ENCODE results near the gene FBXO21.

The FBXO21 gene

GRCh38 chr12:117120787-117121186 is 69.5 kb downstream of the FBXO21 start:
- no peaks in the 10 kb centered on the region for H3F3A ChIP-seq (ENCODE audit: control insufficient read depth, insufficient read depth)
- no peak overlapping the region for H3K4me2 ChIP-seq (ENCODE audit: low read length)
- no peaks in the 10 kb centered on the region for H3K79me2 ChIP-seq (ENCODE audit: control insufficient read depth, low read length)
- H3K27me3 ChIP-seq (ENCODE audit: control insufficient read depth, low read length) = no peaks in the 10 kb centered on the region
- no peaks in the 10 kb centered on the region for H3K9me2 ChIP-seq (replicated peaks; ENCODE audit: control insufficient read depth, low read length)
- H3K27ac ChIP-seq (ENCODE audit: low read depth, low read length) = no peak overlapping the region
- H3K4me1 ChIP-seq (ENCODE audit: control insufficient read depth, low read length) = no peaks in the 10 kb centered on the region
- TF ChIP-seq CTCF (IDR thresholded peaks at IDR 0.05; ENCODE audit: low read depth, low read length, poor library complexity, severe bottlenecking) (no peak), EZH2phosphoT487 (IDR thresholded peaks at IDR 0.05; ENCODE audit: borderline replicate concordance, low read length) (no peak)
- no peaks in the 10 kb centered on the region for H4K20me1 ChIP-seq (ENCODE audit: control insufficient read depth, insufficient read depth, low read depth, low read length)
- H3K9me3 ChIP-seq (ENCODE audit: control insufficient read depth, insufficient read depth, low read length) = no peaks in the 10 kb centered on the region
- no peak overlapping the region for H3K4me3 ChIP-seq (ENCODE audit: low read length)
- H3K36me3 ChIP-seq (ENCODE audit: control insufficient read depth, low read length) = no peaks in the 10 kb centered on the region

GRCh38 chr12:117119592-117120198 is 70.6 kb downstream of the FBXO21 start:
- H3K4me1 ChIP-seq (ENCODE audit: control insufficient read depth, low read length) = no peaks in the 10 kb centered on the region
- no peak overlapping the region for H3K27ac ChIP-seq (ENCODE audit: low read depth, low read length)

GRCh38 chr12:117118838-117119591 is 71.3 kb downstream of the FBXO21 start:
- no peaks in the 10 kb centered on the region for H3K4me1 ChIP-seq (ENCODE audit: control insufficient read depth, low read length)
- H4K20me1 ChIP-seq (ENCODE audit: control insufficient read depth, insufficient read depth, low read depth, low read length) = no peaks in the 10 kb centered on the region
- no peaks in the 10 kb centered on the region for H3K9me3 ChIP-seq (ENCODE audit: control insufficient read depth, insufficient read depth, low read length)
- TF ChIP-seq CTCF (IDR thresholded peaks at IDR 0.05; ENCODE audit: low read depth, low read length, poor library complexity, severe bottlenecking) (no peak), EZH2phosphoT487 (IDR thresholded peaks at IDR 0.05; ENCODE audit: borderline replicate concordance, low read length) (no peak)
- no peaks in the 10 kb centered on the region for H3F3A ChIP-seq (ENCODE audit: control insufficient read depth, insufficient read depth)
- no peaks in the 10 kb centered on the region for H3K79me2 ChIP-seq (ENCODE audit: control insufficient read depth, low read length)
- H3K4me2 ChIP-seq (ENCODE audit: low read length) = no peak overlapping the region
- H3K4me3 ChIP-seq (ENCODE audit: low read length) = no peak overlapping the region
- no peak overlapping the region for H3K27ac ChIP-seq (ENCODE audit: low read depth, low read length)
- H3K9me2 ChIP-seq (replicated peaks; ENCODE audit: control insufficient read depth, low read length) = no peaks in the 10 kb centered on the region
- H3K36me3 ChIP-seq (ENCODE audit: control insufficient read depth, low read length) = no peaks in the 10 kb centered on the region
- no peaks in the 10 kb centered on the region for H3K27me3 ChIP-seq (ENCODE audit: control insufficient read depth, low read length)

More at GRCh38 chr12:117119592-117120198, 70.6 kb downstream of the FBXO21 start:
- no peak for TF ChIP-seq EZH2phosphoT487 (IDR thresholded peaks at IDR 0.05; ENCODE audit: borderline replicate concordance, low read length)
- TF ChIP-seq CTCF (IDR thresholded peaks at IDR 0.05; ENCODE audit: low read depth, low read length, poor library complexity, severe bottlenecking) = peak; percentile 90
- Histone ChIP-seq H3F3A (ENCODE audit: control insufficient read depth, insufficient read depth) (no peaks in the 10 kb centered on the region), H3K79me2 (ENCODE audit: control insufficient read depth, low read length) (no peaks in the 10 kb centered on the region), H4K20me1 (ENCODE audit: control insufficient read depth, insufficient read depth, low read depth, low read length) (no peaks in the 10 kb centered on the region), H3K27me3 (ENCODE audit: control insufficient read depth, low read length) (no peaks in the 10 kb centered on the region), H3K4me3 (ENCODE audit: low read length) (no peak overlapping the region), H3K9me3 (ENCODE audit: control insufficient read depth, insufficient read depth, low read length) (no peaks in the 10 kb centered on the region), H3K36me3 (ENCODE audit: control insufficient read depth, low read length) (no peaks in the 10 kb centered on the region), H3K4me2 (ENCODE audit: low read length) (no peak overlapping the region), H3K9me2 (replicated peaks; ENCODE audit: control insufficient read depth, low read length) (no peaks in the 10 kb centered on the region)

Data from DOHH2 (cell line).